ENCODE measurements around the gene SAMD9L.

DNA sequence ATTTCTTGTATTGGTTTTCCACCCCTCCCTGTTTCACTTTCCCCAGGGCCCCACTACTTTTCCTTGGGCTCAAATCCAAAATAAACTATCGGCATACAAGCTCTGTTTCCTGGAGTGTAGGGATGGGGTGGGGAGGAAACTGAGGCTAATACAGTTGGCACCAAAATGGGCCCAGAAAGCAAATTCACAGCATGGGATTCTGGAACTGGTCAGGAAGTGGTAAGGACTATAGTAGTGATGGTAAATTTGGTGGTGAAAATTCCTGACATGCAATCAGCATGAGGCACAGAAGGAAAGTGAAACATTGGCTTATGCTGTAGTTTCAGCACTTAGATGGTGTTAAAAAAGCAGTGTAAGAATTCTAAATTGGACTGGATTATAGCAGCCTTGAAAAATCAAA is 8.7 kb upstream of the SAMD9L start:
- TF ChIP-seq, protein P1, sequence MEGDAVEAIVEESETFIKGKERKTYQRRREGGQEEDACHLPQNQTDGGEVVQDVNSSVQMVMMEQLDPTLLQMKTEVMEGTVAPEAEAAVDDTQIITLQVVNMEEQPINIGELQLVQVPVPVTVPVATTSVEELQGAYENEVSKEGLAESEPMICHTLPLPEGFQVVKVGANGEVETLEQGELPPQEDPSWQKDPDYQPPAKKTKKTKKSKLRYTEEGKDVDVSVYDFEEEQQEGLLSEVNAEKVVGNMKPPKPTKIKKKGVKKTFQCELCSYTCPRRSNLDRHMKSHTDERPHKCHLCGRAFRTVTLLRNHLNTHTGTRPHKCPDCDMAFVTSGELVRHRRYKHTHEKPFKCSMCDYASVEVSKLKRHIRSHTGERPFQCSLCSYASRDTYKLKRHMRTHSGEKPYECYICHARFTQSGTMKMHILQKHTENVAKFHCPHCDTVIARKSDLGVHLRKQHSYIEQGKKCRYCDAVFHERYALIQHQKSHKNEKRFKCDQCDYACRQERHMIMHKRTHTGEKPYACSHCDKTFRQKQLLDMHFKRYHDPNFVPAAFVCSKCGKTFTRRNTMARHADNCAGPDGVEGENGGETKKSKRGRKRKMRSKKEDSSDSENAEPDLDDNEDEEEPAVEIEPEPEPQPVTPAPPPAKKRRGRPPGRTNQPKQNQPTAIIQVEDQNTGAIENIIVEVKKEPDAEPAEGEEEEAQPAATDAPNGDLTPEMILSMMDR (IDR thresholded peaks at IDR 0.05): no peak
- no peak for TF ChIP-seq POLR2A (IDR thresholded peaks at IDR 0.05)
